ENCODE data around the gene NR2F1-AS1.

DNA sequence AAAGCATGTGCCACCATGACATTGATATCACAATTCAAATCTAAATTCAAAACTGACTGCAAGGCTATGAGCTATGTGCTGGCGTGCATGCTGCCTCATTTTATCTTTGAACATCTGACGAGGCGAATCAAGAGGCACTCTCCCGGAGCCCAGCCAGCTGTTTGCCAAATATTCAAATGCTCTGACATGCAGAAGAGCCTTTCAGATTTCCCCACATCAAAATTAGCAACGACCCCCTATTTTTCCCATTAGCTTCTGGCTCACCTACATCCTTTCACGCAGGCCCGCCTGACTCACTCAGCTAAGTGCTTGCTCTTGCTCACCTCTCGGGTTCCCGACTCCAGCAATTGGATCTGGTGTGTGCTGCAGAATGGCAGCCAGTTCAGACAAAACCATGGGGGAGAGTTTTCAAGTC lies 159.0 kb downstream of the NR2F1-AS1 start:
- TF ChIP-seq EZH2phosphoT487 (IDR thresholded peaks at IDR 0.05; ENCODE audit: insufficient read depth, low read depth) (no peak), EZH2 (IDR thresholded peaks at IDR 0.05; ENCODE audit: insufficient read depth, poor library complexity, severe bottlenecking) (no peak)
